ENCODE data around the gene ABHD16B.

ABHD16B gene

DNA sequence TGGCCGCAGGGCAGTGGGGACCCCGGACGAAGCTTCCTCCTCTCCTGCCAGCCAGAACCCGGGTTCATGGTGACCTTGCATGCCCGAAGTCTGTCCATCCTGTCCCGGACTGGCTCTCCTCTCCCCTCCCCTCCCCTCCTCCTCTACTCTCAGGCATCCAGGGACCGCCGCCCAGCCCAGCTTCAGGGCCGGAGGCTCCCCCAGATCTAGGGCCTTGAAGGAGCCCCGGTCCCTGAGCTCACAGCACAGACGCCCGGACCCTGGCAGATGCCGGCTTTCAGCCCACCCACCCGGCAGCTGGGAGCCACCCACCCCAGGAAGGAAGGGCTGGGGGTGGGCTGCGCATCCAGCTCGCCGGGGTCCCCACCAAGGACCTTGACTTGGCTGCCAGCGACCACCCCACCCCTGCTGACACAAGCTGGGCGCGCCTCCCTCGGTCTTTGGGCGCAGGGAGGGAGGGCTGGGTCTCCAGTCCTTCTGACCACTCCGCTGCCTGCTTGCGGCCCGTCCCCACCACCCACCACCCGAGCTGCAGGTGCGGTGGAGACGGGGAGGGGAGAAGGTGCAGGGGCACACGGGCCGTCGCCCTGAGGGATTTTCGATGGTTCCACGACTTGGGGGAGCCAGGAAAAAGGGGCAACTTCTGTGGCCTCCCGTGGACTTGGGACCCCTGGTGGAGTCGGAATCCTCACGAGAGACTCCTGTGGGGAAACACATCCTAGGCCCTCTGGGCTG is 5.8 kb upstream of the ABHD16B start:
- no peak overlapping the region for H3K4me3 Mint-ChIP-seq
- no peak overlapping the region for H3K27ac Mint-ChIP-seq
- H3K9me3 Mint-ChIP-seq = no peaks in the 10 kb centered on the region
- DNase-seq (ENCODE audit: low spot score) = no peak
- H3K4me1 Mint-ChIP-seq (ENCODE audit: low read depth) = peaks cover 10% of the 10 kb centered on the region
- no peaks in the 10 kb centered on the region for H3K27me3 Mint-ChIP-seq (ENCODE audit: low read depth)
- peaks cover 1% of the 10 kb centered on the region for H3K36me3 Mint-ChIP-seq (ENCODE audit: low read depth)

DNA sequence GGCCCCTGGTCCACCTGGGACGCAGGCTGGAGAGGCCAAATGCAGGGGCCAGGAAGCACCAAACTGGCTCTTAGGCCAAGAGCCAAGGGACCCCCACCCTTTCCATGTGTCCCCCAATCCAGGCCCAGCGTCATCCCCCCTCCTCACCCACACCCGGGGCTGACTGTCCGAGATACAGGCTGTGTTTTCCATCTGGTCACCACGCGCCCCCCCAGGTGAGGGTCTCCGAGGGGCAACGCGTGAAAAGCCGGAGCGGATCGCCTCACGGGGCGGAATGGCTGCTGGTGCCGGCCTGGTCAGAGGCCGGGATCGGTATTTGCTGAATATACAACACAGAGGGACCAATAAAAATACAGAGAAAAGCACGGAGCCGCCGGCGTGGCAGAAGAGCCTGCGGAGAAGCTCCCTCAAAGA is 5.2 kb upstream of the ABHD16B start:
- Mint-ChIP-seq H3K27ac (no peak overlapping the region), H3K4me3 (no peak overlapping the region), H3K4me1 (ENCODE audit: low read depth) (peaks cover 4% of the 10 kb centered on the region), H3K36me3 (ENCODE audit: low read depth) (peaks cover 6% of the 10 kb centered on the region), H3K27me3 (ENCODE audit: low read depth) (no peaks in the 10 kb centered on the region), H3K9me3 (no peaks in the 10 kb centered on the region)
- DNase-seq (ENCODE audit: low spot score) = no peak

DNA sequence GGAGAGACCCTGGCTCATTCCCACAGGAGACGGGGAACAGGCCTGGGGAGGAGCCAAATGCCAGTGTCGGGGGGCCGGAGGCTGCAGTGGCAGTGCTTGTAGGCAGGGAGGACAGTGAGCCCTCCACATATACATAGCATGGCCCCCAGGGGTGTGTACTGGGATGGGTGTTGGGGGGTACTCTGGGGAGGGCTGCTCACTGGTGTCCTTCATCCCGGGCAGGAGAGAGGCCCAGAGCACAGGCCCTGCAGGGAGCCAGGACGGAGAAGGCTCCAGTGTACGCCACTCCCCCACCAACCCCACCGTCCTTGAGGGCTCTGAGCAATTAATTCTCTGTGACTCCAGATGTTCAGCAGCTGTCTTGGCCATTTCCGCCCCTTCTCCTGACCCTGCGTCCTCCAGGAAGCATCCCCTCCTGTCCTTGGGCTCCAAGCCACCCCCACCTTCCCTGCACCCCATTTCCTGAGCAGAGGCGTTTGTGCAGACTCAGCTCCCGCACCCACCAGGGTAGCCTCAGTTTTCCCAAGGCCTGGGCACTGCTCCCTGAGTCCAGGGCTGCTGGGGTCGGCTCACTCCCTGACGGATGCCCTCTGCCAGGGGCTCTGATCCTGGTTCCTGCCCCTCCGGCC is 3.4 kb upstream of the ABHD16B start:
- Mint-ChIP-seq H3K27me3 (ENCODE audit: low read depth) (no peaks in the 10 kb centered on the region), H3K36me3 (ENCODE audit: low read depth) (peaks cover 6% of the 10 kb centered on the region), H3K4me1 (ENCODE audit: low read depth) (peaks cover 1% of the 10 kb centered on the region), H3K9me3 (no peaks in the 10 kb centered on the region), H3K4me3 (no peak overlapping the region), H3K27ac (no peak overlapping the region)
- no peak for DNase-seq (ENCODE audit: low spot score)

DNA sequence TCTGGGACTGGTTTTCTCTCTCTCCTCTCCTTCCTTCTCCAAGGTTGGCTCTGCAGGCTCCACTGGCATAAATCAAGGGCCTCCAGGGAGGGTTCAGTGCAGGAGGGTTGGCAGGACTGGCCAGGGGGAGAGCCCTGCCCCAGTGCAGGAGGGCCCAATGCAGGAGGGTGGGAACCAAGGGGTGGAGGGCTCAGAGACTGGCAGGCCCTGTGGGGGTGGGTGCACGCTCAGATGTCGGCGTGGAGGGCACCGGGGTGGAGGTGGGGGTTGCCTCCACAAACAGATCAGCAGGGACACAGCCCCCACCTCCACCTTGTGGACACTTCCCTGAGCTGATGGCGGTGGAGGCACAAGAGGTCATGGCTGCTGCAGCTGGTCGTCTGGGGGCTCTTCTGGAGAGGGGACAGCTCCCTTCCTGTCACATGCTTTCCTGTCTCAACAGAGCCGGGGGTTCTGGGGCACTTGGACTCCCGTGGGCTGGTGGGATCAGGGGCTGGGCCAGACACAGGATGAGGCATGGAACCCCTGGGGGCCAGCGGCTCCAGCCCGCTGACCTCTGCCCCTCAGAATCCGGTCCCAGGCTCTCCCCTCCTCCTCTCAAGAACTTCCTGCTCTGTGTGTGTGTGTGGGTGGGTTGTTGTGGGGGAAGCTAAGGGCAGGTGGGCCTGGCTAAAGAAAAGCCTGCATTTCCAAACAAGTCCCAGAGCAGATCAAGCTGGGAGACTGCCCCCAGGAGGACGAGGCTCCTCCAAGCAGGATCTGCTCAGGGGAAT is 2.7 kb upstream of the ABHD16B start:
- no peak overlapping the region for H3K4me3 Mint-ChIP-seq
- no peaks in the 10 kb centered on the region for H3K27me3 Mint-ChIP-seq (ENCODE audit: low read depth)

DNA sequence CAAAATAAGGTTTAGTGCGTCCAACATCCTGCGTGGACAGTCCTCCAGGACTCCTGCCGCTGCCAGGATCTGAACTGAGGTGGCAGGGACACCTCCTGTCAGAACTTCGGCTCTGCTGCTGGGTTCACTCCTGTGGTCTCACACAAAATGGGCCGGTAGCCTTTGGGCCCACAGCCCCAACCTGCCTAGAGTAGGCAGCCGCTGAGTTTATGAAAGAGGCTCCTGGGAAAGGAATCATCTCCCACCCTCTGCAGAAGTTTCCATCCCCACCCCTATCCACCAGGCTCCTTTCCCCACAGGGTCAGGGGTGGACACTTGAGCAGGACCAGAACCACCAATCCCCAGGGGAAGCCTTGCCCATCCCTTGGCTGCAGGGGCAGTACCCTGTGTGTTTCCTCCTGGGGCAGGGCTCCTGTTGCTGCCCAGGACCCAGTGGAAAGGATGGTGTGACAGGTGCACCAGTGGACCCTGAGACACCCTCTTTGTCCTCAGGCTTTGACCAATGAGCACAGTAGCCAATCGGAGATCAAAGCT is 2.1 kb upstream of the ABHD16B start:
- Mint-ChIP-seq H3K4me3 (no peak overlapping the region), H3K9me3 (no peaks in the 10 kb centered on the region), H3K27ac (no peak overlapping the region), H3K36me3 (ENCODE audit: low read depth) (peaks cover 16% of the 10 kb centered on the region), H3K27me3 (ENCODE audit: low read depth) (no peaks in the 10 kb centered on the region), H3K4me1 (ENCODE audit: low read depth) (peaks cover 11% of the 10 kb centered on the region)
- DNase-seq (ENCODE audit: low spot score) = no peak

More for the DNA sequence above, 2.7 kb upstream of the ABHD16B start:
- no peaks in the 10 kb centered on the region for H3K9me3 Mint-ChIP-seq
- H3K4me1 Mint-ChIP-seq (ENCODE audit: low read depth) = peaks cover 7% of the 10 kb centered on the region
- H3K27ac Mint-ChIP-seq = no peak overlapping the region
- H3K36me3 Mint-ChIP-seq (ENCODE audit: low read depth) = peaks cover 11% of the 10 kb centered on the region
- DNase-seq (ENCODE audit: low spot score) = no peak

DNA sequence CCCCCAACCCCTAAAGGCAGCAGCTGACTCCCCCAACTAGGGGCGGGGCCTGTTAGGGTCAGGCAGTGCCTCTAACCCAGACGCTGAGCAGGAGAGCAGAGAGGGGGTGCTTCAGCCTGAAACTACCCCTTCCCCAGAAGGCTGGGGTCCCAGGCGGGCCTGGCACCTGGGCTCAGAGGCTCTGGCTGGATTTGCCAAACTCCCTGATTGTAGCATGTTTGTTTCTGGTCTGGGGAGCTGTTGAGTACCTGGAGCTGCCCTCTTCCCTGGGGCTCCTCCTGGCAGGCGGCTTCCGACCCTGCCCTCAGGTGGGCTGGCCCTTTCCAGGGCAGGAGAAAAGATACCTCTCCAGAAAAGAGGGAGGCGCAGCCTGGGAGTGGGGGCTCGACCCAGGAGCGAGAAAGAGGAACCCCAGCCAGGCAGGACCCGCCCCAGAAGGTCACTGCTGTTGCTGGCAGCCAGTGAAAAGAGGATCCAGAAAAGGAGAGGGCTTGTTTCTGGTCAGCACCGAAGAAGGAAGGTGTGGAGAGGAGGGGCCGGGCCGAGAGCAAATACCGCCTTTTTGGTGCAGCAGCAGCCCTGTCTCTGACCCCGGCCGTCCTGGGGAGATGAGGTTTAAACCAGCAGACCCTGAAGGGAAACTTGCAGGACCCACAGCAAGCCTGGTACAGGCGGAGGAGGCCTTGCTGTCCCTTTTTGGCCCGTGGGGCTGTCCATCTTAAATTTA is 810 bp upstream of the ABHD16B start:
- no peak for DNase-seq (ENCODE audit: low spot score)
- H3K27ac Mint-ChIP-seq = no peak overlapping the region
- H3K36me3 Mint-ChIP-seq (ENCODE audit: low read depth) = peaks cover 16% of the 10 kb centered on the region
- no peaks in the 10 kb centered on the region for H3K9me3 Mint-ChIP-seq
- H3K4me1 Mint-ChIP-seq (ENCODE audit: low read depth) = peaks cover 11% of the 10 kb centered on the region
- no peak overlapping the region for H3K4me3 Mint-ChIP-seq
- no peaks in the 10 kb centered on the region for H3K27me3 Mint-ChIP-seq (ENCODE audit: low read depth)

DNA sequence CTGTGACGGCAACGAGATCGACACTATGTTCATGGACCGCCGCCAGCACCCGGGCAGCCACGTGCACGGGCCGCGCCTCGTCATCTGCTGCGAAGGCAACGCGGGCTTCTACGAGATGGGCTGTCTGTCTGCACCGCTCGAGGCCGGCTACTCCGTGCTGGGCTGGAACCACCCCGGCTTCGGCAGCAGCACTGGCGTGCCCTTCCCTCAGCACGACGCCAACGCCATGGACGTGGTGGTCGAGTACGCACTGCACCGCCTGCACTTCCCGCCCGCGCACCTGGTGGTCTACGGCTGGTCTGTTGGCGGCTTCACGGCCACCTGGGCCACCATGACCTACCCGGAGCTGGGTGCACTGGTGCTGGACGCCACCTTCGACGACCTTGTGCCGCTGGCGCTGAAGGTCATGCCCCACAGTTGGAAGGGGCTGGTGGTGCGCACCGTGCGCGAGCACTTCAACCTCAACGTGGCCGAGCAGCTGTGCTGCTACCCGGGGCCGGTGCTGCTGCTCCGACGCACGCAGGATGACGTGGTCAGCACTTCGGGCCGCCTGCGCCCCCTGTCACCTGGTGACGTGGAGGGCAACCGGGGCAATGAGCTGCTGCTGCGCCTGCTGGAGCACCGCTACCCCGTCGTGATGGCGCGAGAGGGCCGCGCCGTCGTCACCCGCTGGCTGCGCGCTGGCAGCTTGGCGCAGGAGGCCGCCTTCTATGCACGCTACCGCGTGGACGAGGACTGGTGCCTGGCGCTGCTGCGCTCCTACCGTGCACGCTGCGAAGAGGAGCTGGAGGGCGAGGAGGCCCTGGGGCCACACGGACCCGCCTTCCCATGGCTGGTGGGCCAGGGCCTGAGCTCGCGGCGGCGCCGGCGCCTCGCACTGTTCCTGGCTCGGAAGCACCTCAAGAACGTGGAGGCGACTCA is 943 bp downstream of the ABHD16B start:
- DNase-seq (ENCODE audit: low spot score) = no peak
- peaks cover 14% of the 10 kb centered on the region for H3K4me1 Mint-ChIP-seq (ENCODE audit: low read depth)
- no peaks in the 10 kb centered on the region for H3K9me3 Mint-ChIP-seq
- peaks cover 19% of the 10 kb centered on the region for H3K36me3 Mint-ChIP-seq (ENCODE audit: low read depth)
- no peak overlapping the region for H3K4me3 Mint-ChIP-seq
- no peak overlapping the region for H3K27ac Mint-ChIP-seq
- no peaks in the 10 kb centered on the region for H3K27me3 Mint-ChIP-seq (ENCODE audit: low read depth)

DNA sequence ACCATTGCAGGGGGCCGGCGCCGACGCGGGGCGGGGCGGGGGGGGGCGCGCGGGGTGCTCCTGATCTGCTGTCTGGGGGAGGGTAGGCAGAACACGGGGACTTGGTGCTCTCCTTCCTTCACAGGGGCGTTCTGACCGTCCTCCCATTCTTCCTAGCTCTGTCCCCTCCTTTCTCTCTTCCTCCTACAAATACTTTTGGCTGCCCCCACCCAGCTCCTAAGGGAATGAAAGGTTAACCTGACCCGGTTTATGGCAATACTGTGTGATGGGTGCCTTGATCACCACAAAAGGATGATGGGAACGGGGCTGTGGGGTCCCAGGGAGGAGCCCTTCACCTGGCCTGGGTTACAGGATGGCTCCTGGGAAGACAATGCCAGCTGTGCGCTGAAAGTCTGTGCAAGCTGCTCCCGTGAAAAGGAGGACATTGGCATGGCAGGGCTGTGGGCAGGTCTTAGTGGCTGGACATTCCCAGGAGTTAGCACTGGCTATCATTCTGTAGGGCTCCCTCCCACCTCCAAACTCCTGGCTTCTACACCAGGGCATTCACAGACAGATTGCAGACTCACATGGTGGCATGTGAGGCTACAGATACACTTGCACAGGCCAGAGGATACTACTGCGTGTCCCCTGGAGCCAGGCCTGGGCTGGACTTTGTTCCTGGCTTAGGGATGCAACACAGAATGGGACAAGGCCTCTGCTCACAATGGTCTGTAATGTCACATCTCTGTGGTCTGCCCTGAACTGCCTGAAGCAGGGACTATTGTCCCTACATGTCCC is 1.9 kb downstream of the ABHD16B start:
- peaks cover 14% of the 10 kb centered on the region for H3K4me1 Mint-ChIP-seq (ENCODE audit: low read depth)
- no peak for DNase-seq (ENCODE audit: low spot score)
- H3K36me3 Mint-ChIP-seq (ENCODE audit: low read depth) = peaks cover 21% of the 10 kb centered on the region
- no peaks in the 10 kb centered on the region for H3K27me3 Mint-ChIP-seq (ENCODE audit: low read depth)
- peak overlapping the region; percentile 97 for H3K27ac Mint-ChIP-seq
- H3K9me3 Mint-ChIP-seq = no peaks in the 10 kb centered on the region
- H3K4me3 Mint-ChIP-seq = peak overlapping the region; percentile 90

DNA sequence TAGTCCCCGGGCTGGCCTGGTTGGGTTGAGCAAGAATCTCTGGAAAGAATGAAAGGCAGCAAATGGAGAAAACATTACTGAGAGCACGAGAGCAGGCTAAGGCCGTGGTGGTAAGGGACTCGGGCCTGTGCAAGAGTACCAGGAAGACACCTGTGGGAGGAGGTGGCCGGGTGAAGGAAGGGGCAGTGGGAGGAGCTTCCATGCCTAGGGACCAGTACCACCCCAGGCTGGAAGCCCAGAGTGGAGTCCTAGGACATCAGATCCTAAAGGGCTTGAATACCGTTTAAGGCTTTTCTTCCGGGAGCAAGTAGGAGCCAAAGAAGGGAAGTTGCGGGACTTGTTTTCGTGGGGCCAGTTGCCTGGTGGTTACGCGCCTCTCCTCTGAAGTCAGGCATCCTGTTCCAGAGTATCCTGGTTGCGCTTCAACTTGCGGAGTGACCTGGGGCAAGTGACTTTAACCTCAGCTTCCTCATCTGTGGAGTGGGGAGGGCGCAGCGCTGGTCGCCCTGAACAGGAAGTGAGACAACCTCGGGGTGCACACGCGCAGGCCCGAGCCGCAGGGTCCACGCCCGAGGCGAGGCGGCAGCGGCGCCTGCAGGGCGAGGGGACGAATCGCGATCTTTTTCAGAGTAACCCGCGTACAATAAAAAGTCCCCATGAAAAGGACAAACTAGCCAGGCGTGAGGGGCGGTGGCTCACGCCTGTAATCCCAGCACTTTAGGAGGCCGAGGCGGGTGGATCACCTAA is 2.7 kb downstream of the ABHD16B start:
- peak; percentile 81 for DNase-seq (ENCODE audit: low spot score)
- H3K36me3 Mint-ChIP-seq (ENCODE audit: low read depth) = peaks cover 22% of the 10 kb centered on the region
- H3K9me3 Mint-ChIP-seq = no peaks in the 10 kb centered on the region
- peak overlapping the region; percentile 90 for H3K4me3 Mint-ChIP-seq
- H3K27ac Mint-ChIP-seq = peak overlapping the region; percentile 97
- no peaks in the 10 kb centered on the region for H3K27me3 Mint-ChIP-seq (ENCODE audit: low read depth)
- H3K4me1 Mint-ChIP-seq (ENCODE audit: low read depth) = peaks cover 13% of the 10 kb centered on the region

DNA sequence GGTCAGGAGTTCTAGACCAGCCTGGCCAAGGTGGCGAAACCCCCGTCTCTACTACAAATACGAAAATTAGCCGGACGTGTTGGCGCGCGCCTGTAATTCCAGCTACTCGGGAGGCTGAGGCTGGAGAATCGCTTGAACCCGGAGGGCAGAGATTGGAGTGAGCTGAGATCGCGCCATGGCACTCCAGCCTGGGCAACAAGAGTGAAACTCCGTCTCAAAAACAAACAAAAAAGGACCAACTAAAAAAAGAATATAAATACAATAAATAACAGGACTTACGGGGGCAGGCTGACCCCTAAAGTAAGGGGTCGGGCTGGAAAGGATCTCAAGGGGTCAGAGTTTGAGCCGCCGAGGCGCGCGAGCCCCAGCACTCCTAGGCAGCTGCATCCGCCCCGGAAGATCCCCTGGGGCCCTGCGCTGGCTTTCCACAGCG is 3.3 kb downstream of the ABHD16B start:
- Mint-ChIP-seq H3K27ac (peak overlapping the region; percentile 97), H3K9me3 (no peaks in the 10 kb centered on the region), H3K36me3 (ENCODE audit: low read depth) (peaks cover 26% of the 10 kb centered on the region), H3K27me3 (ENCODE audit: low read depth) (no peaks in the 10 kb centered on the region), H3K4me3 (peak overlapping the region; percentile 90), H3K4me1 (ENCODE audit: low read depth) (peaks cover 13% of the 10 kb centered on the region)
- DNase-seq (ENCODE audit: low spot score) = no peak

DNA sequence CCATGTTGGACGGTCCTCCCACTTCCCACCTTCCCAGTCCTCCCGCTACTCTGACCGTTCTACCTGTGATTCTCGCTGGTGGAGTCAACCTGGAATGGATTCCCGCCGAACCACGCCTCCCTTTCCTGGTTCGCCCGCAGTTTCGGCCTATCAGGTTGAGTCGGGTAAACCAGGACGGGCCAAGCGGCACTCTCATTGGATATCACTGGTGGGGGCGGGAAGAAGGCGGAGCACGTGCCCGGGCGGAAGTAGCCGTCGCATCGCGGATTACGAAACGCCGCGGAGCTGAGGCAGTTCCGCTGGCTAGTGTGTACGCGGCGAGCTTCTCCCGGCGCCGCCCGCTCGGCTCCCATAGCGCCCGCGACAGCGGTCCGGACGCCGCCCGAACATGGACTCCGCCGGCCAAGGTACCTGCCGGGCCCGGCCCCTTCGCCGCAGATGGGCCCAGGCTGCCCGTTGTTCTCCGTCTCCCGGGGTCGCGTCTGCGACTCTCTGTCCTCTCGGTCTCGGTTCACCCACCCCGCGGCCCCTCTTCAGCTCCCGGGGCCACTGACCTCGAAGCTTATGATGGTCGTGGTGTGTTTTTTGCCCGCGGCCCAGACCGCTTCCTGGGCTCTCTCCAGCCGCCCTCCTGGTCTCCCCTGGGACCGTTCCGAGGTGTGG is 3.8 kb downstream of the ABHD16B start, which contains the start of gene TPD52L2:
Gene TPD52L2 (plus strand): TSS at position 293 of the 663 bp plus-strand sequence. CDS start 96 bp downstream, at position 389.
- no peaks in the 10 kb centered on the region for H3K9me3 Mint-ChIP-seq
- peaks cover 13% of the 10 kb centered on the region for H3K4me1 Mint-ChIP-seq (ENCODE audit: low read depth)
- peak; percentile 98 for DNase-seq (ENCODE audit: low spot score)
- H3K27ac Mint-ChIP-seq = peak within 1 kb of the TSS; percentile 97
- peak within 1 kb of the TSS; percentile 90 for H3K4me3 Mint-ChIP-seq
- H3K27me3 Mint-ChIP-seq (ENCODE audit: low read depth) = no peaks in the 10 kb centered on the region
- peaks cover 28% of the 10 kb centered on the region for H3K36me3 Mint-ChIP-seq (ENCODE audit: low read depth)

Data from T-helper 2 cell treated with Interferon-gamma antibody and Interleukin-4, amounts not matched to agents 5 μg/mL and 100 μg/mL, for 36 hours (primary cell).